Breast epithelium (tissue), 3 donors: ENCODE data around the gene SAP25.

Source experiments
- CTCF ChIP-seq, 3 donors: fragments of 450-650 bp; IDR thresholded peaks; one replicate each; pipeline ENCODE4 v1.5.1; 2016 to 2017; ENCODE audit warnings: antibody characterized with exemption in 3 of 3, mild to moderate bottlenecking in 3 of 3, moderate library complexity in 3 of 3
- POLR2A ChIP-seq: fragments of 450-650 bp; IDR thresholded peaks from one replicate; pipeline ENCODE4 v1.6.1; 2016; ENCODE audit warnings: antibody characterized with exemption, mild to moderate bottlenecking, moderate library complexity

DNA sequence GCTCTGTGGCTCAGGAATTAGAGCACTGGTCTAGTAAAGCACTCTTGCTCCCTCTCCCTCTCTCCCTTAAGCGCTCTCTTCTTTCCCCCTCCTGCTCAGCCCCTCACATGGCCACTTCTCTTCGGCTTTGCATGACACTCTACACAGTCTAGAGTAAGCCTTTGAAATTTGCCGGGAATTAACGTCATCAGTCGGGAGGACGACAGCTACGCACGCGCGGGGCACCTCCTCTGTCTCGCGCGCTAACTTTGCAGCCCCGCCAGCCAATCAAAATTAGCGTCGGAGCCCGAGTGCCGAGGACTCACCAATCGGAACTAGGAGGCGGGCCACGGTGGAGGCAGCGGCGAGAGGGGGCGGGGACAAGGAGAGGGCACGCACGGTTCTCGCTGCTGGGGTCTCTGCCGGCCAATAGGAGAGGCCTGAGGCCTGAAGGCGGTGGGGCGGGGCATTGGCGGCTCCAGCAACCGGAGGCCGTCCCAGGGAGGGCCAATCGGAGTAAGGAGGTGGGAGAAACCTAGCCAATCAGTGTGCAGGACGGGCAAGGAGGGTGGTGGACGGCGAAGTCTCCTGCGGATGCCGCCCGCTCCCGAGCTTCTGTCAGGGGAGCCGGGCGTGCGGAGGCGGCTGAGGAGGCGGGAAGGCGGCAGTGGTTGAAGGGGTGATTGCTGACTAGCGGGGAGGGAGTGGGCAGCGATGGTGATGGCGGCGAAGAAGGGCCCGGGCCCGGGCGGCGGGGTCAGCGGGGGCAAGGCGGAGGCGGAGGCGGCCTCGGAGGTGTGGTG is 34.9 kb downstream of the SAP25 start, which contains the start of gene AGFG2:
- TF ChIP-seq CTCF (IDR thresholded peaks at IDR 0.05), result no peak
- peak; percentile 60 for TF ChIP-seq POLR2A
